ENCODE results near the gene EGLN3.

DNA sequence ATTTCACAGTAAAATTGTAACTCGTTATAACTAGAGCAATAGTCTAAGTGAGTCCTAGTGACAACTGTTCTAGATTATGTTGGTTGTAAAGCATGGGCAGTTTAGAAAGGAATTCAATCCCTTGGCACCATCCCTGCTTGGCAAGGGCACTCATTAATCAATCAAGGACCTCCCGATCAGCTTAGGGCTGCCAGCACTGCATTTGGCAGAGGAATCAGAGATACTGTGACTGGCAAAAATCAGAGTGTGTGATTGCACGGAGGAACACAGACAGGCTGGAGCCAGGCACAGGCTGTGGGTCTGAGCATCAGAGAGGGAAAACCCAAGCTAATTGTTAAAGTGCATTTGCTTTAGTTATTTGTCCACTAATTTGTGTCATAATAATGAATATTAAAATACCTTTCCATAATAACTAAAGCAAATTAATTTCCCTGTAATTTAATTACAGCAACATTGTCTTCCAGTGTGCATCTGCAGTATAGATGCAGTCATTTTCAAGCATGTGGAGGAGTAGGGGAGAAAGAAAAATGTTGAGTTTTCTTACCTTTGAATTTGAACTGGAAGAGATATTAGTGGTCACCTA, 3.2 kb upstream of the EGLN3 start:
- TF ChIP-seq POLR2A (IDR thresholded peaks at IDR 0.05; ENCODE audit: low read depth, low read length) (no peak), POLR2AphosphoS5 (IDR thresholded peaks at IDR 0.05; ENCODE audit: insufficient read depth, low read depth, low read length) (no peak), EZH2 (IDR thresholded peaks at IDR 0.05; ENCODE audit: borderline replicate concordance, low read depth, low read length, severe bottlenecking) (no peak), JUN (IDR thresholded peaks at IDR 0.05; ENCODE audit: borderline replicate concordance, insufficient read depth, insufficient read length, low read depth) (no peak), FOS (IDR thresholded peaks at IDR 0.05; ENCODE audit: borderline replicate concordance, insufficient read depth, low read length) (no peak)
- TF ChIP-seq, protein P1, sequence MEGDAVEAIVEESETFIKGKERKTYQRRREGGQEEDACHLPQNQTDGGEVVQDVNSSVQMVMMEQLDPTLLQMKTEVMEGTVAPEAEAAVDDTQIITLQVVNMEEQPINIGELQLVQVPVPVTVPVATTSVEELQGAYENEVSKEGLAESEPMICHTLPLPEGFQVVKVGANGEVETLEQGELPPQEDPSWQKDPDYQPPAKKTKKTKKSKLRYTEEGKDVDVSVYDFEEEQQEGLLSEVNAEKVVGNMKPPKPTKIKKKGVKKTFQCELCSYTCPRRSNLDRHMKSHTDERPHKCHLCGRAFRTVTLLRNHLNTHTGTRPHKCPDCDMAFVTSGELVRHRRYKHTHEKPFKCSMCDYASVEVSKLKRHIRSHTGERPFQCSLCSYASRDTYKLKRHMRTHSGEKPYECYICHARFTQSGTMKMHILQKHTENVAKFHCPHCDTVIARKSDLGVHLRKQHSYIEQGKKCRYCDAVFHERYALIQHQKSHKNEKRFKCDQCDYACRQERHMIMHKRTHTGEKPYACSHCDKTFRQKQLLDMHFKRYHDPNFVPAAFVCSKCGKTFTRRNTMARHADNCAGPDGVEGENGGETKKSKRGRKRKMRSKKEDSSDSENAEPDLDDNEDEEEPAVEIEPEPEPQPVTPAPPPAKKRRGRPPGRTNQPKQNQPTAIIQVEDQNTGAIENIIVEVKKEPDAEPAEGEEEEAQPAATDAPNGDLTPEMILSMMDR (IDR thresholded peaks at IDR 0.05; ENCODE audit: extremely low read depth in 1 of 2, insufficient read depth in 1 of 2, low read depth in 1 of 2, low read length in 2 of 2) = no peak
- TF ChIP-seq, protein P2, sequence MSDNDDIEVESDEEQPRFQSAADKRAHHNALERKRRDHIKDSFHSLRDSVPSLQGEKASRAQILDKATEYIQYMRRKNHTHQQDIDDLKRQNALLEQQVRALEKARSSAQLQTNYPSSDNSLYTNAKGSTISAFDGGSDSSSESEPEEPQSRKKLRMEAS (IDR thresholded peaks at IDR 0.05; ENCODE audit: insufficient read depth, insufficient read length) = no peak

Measured in endothelial cell of umbilical vein (primary cell).